ENCODE data around the gene WDR88. TPM values are rescaled to one million over a fixed set of nuclear protein-coding genes. Genes with fewer than 3 reads are reported as not detected.

Gene WDR88
- total RNA-seq, 1 donor from 2014 or later = not detected

- Histone ChIP-seq H3K27ac (no peak overlapping the region), H3K4me3 (no peak overlapping the region), H3K36me3 (peaks cover 0 to 51% of the 10 kb centered on the region in 2 donors), H3K9me3 (no peaks in the 10 kb centered on the region), H3K4me1 (no peaks in the 10 kb centered on the region), H3K27me3 (no peaks in the 10 kb centered on the region)
- intact Hi-C loops (cut with DNase I) = loop anchor here (10.0 kb wide), 1 partner anchor 65 kb away; the partner anchor contains the start of gene LRP3
- TF ChIP-seq, protein P1, sequence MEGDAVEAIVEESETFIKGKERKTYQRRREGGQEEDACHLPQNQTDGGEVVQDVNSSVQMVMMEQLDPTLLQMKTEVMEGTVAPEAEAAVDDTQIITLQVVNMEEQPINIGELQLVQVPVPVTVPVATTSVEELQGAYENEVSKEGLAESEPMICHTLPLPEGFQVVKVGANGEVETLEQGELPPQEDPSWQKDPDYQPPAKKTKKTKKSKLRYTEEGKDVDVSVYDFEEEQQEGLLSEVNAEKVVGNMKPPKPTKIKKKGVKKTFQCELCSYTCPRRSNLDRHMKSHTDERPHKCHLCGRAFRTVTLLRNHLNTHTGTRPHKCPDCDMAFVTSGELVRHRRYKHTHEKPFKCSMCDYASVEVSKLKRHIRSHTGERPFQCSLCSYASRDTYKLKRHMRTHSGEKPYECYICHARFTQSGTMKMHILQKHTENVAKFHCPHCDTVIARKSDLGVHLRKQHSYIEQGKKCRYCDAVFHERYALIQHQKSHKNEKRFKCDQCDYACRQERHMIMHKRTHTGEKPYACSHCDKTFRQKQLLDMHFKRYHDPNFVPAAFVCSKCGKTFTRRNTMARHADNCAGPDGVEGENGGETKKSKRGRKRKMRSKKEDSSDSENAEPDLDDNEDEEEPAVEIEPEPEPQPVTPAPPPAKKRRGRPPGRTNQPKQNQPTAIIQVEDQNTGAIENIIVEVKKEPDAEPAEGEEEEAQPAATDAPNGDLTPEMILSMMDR (IDR thresholded peaks at IDR 0.05) = no peak
- no peak for TF ChIP-seq POLR2AphosphoS5 (IDR thresholded peaks at IDR 0.05; ENCODE audit: insufficient read depth in 1 of 2, low read depth in 1 of 2)
- no peak for TF ChIP-seq POLR2A (IDR thresholded peaks at IDR 0.05)
- DNase-seq (ENCODE audit: extremely low spot score in 2 of 2) = no peak
These were observed 2.0 kb upstream of the WDR88 start for GRCh38 chr19:33129901-33130300.

- Histone ChIP-seq H3K36me3 (peaks cover 0 to 46% of the 10 kb centered on the region in 2 donors), H3K4me3 (no peak overlapping the region), H3K4me1 (no peaks in the 10 kb centered on the region), H3K27me3 (no peaks in the 10 kb centered on the region), H3K9me3 (no peaks in the 10 kb centered on the region), H3K27ac (no peak overlapping the region)
- TF ChIP-seq, protein P1 (IDR thresholded peaks at IDR 0.05) = no peak
- TF ChIP-seq POLR2A (IDR thresholded peaks at IDR 0.05) = no peak
- no peak for TF ChIP-seq POLR2AphosphoS5 (IDR thresholded peaks at IDR 0.05; ENCODE audit: insufficient read depth in 1 of 2, low read depth in 1 of 2)
- DNase-seq (ENCODE audit: extremely low spot score in 2 of 2) = no peak
- intact Hi-C loops (cut with DNase I) = loop anchor here (10.0 kb wide), 1 partner anchor 64 kb away; the partner anchor contains the start of gene LRP3
These were observed 1.5 kb upstream of the WDR88 start for GRCh38 chr19:33130433-33130832.

DNA sequence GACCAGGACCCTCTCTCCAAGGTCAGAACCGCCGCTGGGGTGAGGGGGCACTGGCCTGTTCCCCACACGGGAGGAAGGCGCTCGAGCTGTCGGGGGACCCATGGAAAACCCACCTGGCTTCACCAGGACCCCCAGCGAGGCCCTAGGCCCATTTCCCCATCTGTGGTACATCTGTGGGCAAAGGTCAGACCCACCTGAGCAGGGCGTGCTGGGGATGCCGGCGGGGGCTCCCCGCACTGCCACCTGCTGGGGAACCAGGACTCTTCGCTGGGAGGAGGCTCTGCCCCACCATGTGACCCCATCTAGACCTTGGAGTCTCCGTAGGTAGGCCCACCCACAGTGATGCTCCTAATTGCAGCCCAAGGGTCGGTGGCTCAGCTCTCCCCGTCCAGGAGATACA, 511 bp downstream of the WDR88 start:
- no peaks in the 10 kb centered on the region for H3K4me1 ChIP-seq
- no peak for DNase-seq (ENCODE audit: extremely low spot score in 2 of 2)
- intact Hi-C loops (cut with DNase I) = loop anchor here (10.0 kb wide), 1 partner anchor 62 kb away; the partner anchor contains the start of gene LRP3
- H3K27me3 ChIP-seq = no peaks in the 10 kb centered on the region
- H3K4me3 ChIP-seq = no peak overlapping the region
- no peak overlapping the region for H3K27ac ChIP-seq
- H3K36me3 ChIP-seq = peaks cover 0 to 33% of the 10 kb centered on the region in 2 donors
- no peaks in the 10 kb centered on the region for H3K9me3 ChIP-seq
- TF ChIP-seq, protein P1 (IDR thresholded peaks at IDR 0.05) = no peak
- no peak for TF ChIP-seq POLR2AphosphoS5 (IDR thresholded peaks at IDR 0.05; ENCODE audit: insufficient read depth in 1 of 2, low read depth in 1 of 2)
- TF ChIP-seq POLR2A (IDR thresholded peaks at IDR 0.05) = no peak

GRCh38 chr19:33133438-33134031, 1.6 kb downstream of the WDR88 start:
- Histone ChIP-seq H3K4me1 (no peaks in the 10 kb centered on the region), H3K9me3 (no peaks in the 10 kb centered on the region), H3K27me3 (no peaks in the 10 kb centered on the region), H3K4me3 (no peak overlapping the region), H3K36me3 (peaks cover 0 to 22% of the 10 kb centered on the region in 2 donors), H3K27ac (no peak overlapping the region)
- intact Hi-C loops (cut with DNase I) = loop anchor here (10.0 kb wide), 1 partner anchor 61 kb away; the partner anchor contains the start of gene LRP3
- TF ChIP-seq POLR2A (IDR thresholded peaks at IDR 0.05) = no peak
- TF ChIP-seq, protein P1 (IDR thresholded peaks at IDR 0.05) = no peak
- TF ChIP-seq POLR2AphosphoS5 (IDR thresholded peaks at IDR 0.05; ENCODE audit: insufficient read depth in 1 of 2, low read depth in 1 of 2) = no peak
- DNase-seq (ENCODE audit: extremely low spot score in 2 of 2) = no peak

DNA sequence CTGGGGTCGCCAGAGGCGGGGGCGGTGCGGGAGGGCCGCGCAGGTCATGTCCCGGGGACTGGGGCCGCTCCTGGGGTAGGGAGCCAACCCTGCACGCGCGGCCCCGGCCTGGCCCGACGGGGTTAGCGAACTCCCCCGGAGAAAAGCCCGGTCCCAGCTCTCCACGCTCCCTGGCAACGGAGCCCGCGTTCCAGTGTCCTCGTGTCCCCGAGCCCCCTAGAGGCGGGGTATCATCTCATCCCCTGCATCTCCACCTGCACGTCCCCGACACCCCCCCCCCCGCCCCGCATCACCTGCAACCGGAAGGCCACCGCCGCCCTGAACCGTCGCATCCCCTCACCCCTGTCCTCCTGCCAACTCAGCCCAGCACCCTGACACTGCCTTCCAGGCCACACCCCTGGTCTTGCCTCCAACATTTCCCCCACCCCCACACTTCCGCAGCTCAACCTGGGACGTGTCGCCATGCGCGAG, 2.7 kb downstream of the WDR88 start:
- H3K27ac ChIP-seq = no peak overlapping the region
- H3K27me3 ChIP-seq = no peaks in the 10 kb centered on the region
- no peak overlapping the region for H3K4me3 ChIP-seq
- no peaks in the 10 kb centered on the region for H3K4me1 ChIP-seq
- H3K9me3 ChIP-seq = no peaks in the 10 kb centered on the region
- TF ChIP-seq POLR2A (IDR thresholded peaks at IDR 0.05) (no peak), POLR2AphosphoS5 (IDR thresholded peaks at IDR 0.05; ENCODE audit: insufficient read depth in 1 of 2, low read depth in 1 of 2) (no peak)
- TF ChIP-seq, protein P1 (IDR thresholded peaks at IDR 0.05) = no peak
- intact Hi-C loops (cut with DNase I) = loop anchor here (10.0 kb wide), 1 partner anchor 60 kb away; the partner anchor contains the start of gene LRP3
- H3K36me3 ChIP-seq = peaks cover 0 to 13% of the 10 kb centered on the region in 2 donors
- no peak for DNase-seq (ENCODE audit: extremely low spot score in 2 of 2)

Measured in vagina (tissue), 2 donors.